A549 treated with Hydrocortisone at 1 μM for 4 hours (cell line): ENCODE results near the gene PIEZO2. TPM values are rescaled to one million over a fixed set of nuclear protein-coding genes. Genes with fewer than 3 reads are reported as not detected.

Experiments
- total RNA-seq: library from RNA; stranded (reverse); fragments of 200-300 nt; extraction: Qiagen RNA extraction; gene quantifications from 5 replicates; pipeline ENCODE4 v1.2.3, GENCODE V29; 2022

The PIEZO2 gene
- total RNA-seq, result 0.40 to 1.1 TPM (median 0.57 TPM) in 5 replicates

GRCh38 chr18:11149441-11150270 lies at the start of gene PIEZO2:
TSS of gene PIEZO2 (minus strand) at chr18:11149569. CDS start at chr18:11148588, 981 bp downstream.

